Activated CD8-positive, alpha-beta memory T cell treated with anti-CD3 and anti-CD28 coated beads for 48 hours (primary cell): ENCODE data around the gene MIER2.

Experiments
- DNase-seq, 3 experiments: peaks; one replicate each; pipeline ENCODE4 v3.0.0-alpha.2; 2020; ENCODE audit warnings: low read depth in 2 of 3, low spot score in 2 of 3

MIER2 gene

DNA sequence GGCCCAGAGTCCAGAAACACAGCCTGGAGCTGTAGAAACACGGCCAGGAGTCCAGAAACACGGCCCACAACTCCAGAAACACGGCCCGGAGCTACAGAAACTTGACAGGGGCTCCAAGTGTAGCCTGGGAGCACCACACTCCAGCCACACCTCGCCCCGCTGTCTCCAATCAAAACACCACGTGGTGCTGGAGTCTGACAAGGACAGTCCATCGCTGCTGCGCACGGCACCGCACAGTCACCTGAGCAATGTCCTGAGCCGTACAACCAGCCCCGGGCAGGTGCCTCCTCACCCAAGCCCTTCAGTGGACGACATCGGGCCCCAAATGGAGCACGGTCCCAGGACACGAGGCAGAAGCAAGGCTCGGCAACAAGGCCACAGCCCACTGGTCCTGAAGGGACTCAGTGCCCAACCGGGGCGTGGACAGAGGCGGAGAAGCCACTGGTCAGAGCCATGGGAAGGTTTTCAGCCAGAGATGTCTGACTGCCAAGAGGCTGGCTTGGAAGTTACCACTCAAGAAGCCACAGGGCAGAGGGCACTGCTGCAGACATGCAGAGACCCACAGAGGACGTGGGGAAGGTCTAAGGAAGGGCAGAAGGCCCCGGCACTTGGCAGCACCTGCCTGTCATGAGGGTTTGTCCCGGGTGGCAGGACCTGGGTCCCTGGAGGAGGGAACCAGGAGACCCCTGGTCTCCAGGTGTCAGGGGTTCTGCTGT, 33.7 kb downstream of the MIER2 start:
- no peak for DNase-seq

DNA sequence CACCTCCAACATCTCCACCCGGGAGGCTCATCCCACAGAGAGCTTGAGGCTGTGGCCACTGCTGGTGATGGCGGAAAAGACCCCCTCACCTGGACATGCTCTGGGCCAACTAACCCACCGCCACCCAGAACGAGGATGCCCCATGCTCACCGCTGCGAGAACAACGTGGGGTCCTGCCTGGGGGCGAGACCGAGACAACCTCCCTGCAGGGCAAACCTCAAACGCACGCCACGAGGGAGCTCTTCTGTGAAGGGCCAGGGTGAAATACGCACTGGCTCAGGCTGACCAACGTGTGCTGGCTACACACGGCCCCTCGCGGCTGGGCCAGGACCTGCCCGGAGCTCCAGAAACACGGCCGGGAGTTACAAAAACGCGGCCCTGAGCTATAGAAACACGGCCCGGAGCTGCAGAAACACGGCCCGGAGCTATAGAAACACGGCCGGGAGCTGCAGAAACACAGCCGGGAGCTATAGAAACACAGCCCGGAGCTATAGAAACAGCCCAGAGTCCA, 34.4 kb downstream of the MIER2 start:
- no peak for DNase-seq

- DNase-seq, result no peak
Observed at GRCh38 chr19:309206-309565, 35.4 kb downstream of the MIER2 start.

- no peak for DNase-seq
Observed at GRCh38 chr19:308471-309205, 36.0 kb downstream of the MIER2 start.

GRCh38 chr19:307793-308420, 36.7 kb downstream of the MIER2 start:
- DNase-seq, result no peak

GRCh38 chr19:307111-307531, 37.5 kb downstream of the MIER2 start:
- no peak for DNase-seq

DNA sequence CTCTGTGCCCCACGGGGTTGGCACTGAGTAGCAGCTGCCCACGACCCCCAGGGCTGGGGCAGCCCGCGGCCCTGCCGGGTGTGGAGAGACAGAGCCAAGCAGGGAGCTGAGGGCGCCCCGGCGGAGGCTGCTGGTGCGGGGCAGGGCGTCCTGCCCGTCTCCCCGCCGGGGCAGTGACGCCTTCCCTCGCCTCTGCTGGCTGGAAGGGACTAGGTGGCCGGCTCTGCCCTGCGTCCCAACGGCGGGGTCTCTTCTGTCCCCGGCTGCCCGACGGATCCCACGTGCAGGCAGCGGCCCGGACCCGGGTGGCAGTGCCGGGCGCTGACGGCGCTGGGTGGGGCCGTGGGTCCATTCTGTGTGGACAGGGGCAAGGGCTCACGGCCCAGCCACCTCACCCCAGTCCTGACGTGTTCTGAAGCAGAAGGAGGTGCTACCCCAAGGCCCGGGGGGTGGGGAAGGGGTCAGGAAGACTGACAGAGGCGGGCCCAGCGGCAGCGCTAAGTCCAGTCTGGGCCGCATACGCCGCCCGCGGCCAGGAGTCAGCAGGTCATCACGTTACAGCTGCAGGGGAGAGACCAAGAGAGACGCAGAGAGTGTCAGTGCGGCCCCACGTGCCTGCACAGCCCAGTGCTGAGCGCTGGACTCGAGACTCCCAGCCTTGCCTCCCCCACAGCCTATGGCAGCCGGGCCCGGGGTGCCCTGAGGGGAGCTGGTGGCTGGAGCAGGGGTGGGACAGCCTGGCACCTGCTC, 38.3 kb downstream of the MIER2 start:
- no peak for DNase-seq

- no peak for DNase-seq
Observed at GRCh38 chr19:305240-306150, 39.1 kb downstream of the MIER2 start.

- DNase-seq, result no peak
Observed at GRCh38 chr19:296476-297225, 47.9 kb downstream of the MIER2 start.

- DNase-seq, result no peak
Observed at GRCh38 chr19:295687-296370, 48.8 kb downstream of the MIER2 start.

- no peak for DNase-seq
Observed at GRCh38 chr19:294946-295686, 49.5 kb downstream of the MIER2 start.

- no peak for DNase-seq
Observed at GRCh38 chr19:294341-294945, 50.2 kb downstream of the MIER2 start.

GRCh38 chr19:293436-294110, 51.0 kb downstream of the MIER2 start:
- DNase-seq, result no peak

- DNase-seq, result no peak
Observed at GRCh38 chr19:292951-293350, 51.6 kb downstream of the MIER2 start.

GRCh38 chr19:292281-292884, 52.2 kb downstream of the MIER2 start:
- DNase-seq, result no peak

GRCh38 chr19:291561-292280, 52.9 kb downstream of the MIER2 start:
- DNase-seq, result no peak
